WERI-Rb-1 (cell line): ENCODE measurements around the gene HACD1.
A peak's percentile ranks its signal among the peaks of the same experiment; 100 is the strongest.

ENCODE experiments used
- DNase-seq: peaks from one replicate; pipeline ENCODE4 v3.0.0-alpha.2; 2020
- H3K27ac ChIP-seq: fragments of 250-450 bp; sonication (Bioruptor Pico); 2 replicates; pipeline ENCODE4 v1.5.1; 2020; ENCODE audit warnings: mild to moderate bottlenecking, moderate library complexity
- H3K27me3 ChIP-seq: fragments of 250-450 bp; sonication (Bioruptor Pico); 2 replicates; pipeline ENCODE4 v1.5.1; 2021; ENCODE audit warnings: mild to moderate bottlenecking, low read depth, moderate library complexity; ENCODE audit not compliant: insufficient read depth, severe bottlenecking
- H3K36me3 ChIP-seq: fragments of 250-450 bp; sonication (Bioruptor Pico); 2 replicates; pipeline ENCODE4 v1.5.1; 2020; ENCODE audit warnings: mild to moderate bottlenecking, moderate library complexity
- H3K4me3 ChIP-seq: 2 replicates; pipeline ENCODE4 v1.5.1; 2011; ENCODE audit warnings: low read depth, mild to moderate bottlenecking, control low read depth, low read length
- H3K9me3 ChIP-seq: fragments of 250-450 bp; sonication (Bioruptor Pico); 2 replicates; pipeline ENCODE4 v1.5.1; 2021; ENCODE audit warnings: mild to moderate bottlenecking, moderate library complexity; ENCODE audit not compliant: severe bottlenecking
- TF ChIP-seq, protein P1 (sequence below): IDR thresholded peaks from 2 replicates; pipeline ENCODE4 v1.5.1; 2011; ENCODE audit warnings: low read depth, mild to moderate bottlenecking, control low read depth, inconsistent platforms, low read length

Gene HACD1, protein sequence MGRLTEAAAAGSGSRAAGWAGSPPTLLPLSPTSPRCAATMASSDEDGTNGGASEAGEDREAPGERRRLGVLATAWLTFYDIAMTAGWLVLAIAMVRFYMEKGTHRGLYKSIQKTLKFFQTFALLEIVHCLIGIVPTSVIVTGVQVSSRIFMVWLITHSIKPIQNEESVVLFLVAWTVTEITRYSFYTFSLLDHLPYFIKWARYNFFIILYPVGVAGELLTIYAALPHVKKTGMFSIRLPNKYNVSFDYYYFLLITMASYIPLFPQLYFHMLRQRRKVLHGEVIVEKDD

DNA sequence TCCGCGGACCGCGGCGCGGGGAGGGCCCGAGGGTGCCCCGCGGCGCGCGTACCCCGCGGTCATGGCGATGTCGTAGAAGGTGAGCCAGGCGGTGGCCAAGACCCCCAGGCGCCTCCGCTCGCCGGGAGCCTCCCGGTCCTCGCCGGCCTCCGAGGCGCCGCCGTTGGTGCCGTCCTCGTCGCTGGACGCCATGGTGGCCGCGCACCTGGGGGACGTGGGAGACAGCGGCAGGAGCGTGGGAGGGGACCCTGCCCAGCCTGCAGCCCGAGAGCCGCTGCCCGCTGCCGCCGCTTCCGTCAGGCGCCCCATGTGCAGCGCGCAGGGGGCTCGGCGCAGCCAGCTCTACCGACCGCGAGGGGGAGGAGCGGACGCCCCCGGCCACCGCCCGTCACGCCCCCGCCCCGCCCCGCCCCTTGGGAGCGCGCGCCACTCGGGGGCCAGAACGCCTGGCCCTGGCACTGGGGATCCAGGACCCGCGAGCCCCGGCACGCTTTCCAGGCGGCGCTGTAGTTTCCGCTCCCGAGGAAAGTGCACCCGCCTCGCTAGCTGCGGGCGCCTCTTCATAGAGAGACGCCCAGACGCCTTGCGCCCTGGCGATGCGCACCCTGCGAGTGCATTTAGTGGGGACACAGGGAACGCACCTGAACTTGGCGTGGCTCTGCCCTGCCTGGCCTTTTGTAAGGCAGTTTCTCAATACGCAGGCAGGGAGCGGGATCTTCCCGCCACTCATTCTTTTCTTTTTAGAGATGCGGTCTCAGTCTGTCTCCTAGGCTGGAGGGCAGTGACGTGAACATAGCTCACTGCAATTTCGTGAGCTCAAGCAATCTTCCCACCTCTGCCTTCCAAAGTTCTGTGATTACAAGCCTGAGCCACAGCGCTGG lies at the start of gene HACD1:
TSS of gene HACD1 (minus strand) at position 344 of the 881 bp plus-strand sequence. CDS start at position 309, 35 bp downstream.
- Histone ChIP-seq H3K9me3 (no peaks in the 10 kb centered on the region), H3K27ac (peak within 1 kb of the TSS; percentile 76), H3K4me3 (peak within 1 kb of the TSS; percentile 65), H3K36me3 (no peaks in the 10 kb centered on the region), H3K27me3 (no peaks in the 10 kb centered on the region)
- peak; percentile 74 for DNase-seq
- TF ChIP-seq, protein P1, sequence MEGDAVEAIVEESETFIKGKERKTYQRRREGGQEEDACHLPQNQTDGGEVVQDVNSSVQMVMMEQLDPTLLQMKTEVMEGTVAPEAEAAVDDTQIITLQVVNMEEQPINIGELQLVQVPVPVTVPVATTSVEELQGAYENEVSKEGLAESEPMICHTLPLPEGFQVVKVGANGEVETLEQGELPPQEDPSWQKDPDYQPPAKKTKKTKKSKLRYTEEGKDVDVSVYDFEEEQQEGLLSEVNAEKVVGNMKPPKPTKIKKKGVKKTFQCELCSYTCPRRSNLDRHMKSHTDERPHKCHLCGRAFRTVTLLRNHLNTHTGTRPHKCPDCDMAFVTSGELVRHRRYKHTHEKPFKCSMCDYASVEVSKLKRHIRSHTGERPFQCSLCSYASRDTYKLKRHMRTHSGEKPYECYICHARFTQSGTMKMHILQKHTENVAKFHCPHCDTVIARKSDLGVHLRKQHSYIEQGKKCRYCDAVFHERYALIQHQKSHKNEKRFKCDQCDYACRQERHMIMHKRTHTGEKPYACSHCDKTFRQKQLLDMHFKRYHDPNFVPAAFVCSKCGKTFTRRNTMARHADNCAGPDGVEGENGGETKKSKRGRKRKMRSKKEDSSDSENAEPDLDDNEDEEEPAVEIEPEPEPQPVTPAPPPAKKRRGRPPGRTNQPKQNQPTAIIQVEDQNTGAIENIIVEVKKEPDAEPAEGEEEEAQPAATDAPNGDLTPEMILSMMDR: peak; percentile 26; the same call in 1 of the 2 replicates

DNA sequence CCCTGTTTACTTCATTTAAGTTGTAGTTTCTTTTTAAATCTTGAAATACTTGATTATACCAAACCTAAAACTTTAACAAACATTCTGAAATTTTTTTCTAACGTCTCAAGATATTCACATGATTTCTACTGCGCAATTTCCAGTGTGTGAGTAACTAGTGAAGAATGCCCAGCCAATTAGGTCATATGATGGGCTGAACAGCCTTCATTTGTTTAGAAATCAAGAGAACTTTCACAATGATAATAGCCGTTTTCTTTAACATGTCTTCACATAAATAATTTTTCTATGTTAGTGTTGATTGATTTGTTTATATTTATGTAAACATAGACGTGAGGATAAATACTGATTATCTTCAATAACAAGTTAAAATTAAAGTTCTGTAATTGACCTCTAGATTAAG lies 48.6 kb upstream of the HACD1 start:
- TF ChIP-seq, protein P1: no peak
- H3K27me3 ChIP-seq: no peaks in the 10 kb centered on the region
- no peak for DNase-seq
- no peak overlapping the region for H3K27ac ChIP-seq
- H3K9me3 ChIP-seq: no peaks in the 10 kb centered on the region
- no peaks in the 10 kb centered on the region for H3K36me3 ChIP-seq
- H3K4me3 ChIP-seq: no peak overlapping the region

DNA sequence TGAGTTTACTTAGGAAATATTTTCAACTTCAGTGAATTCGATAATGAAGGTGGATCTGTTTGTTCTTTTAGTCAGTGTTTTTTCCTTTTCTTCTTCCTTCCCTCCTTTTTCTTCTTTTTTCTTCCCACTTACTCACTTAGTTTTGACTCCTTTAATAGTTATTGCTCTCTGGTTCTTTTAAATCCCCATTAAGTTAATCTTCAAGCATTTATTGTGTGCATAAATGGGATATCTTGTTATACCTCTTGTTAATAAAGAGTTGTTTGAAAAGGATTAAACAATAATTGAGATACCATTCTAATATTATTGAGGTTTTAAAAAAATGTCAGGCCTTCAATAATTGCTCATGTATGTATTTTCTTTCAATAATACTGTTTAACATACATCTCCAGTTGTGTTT lies 46.3 kb upstream of the HACD1 start:
- no peak for DNase-seq
- H3K9me3 ChIP-seq: no peaks in the 10 kb centered on the region
- no peaks in the 10 kb centered on the region for H3K36me3 ChIP-seq
- no peaks in the 10 kb centered on the region for H3K27me3 ChIP-seq
- no peak overlapping the region for H3K27ac ChIP-seq
- H3K4me3 ChIP-seq: no peak overlapping the region
- TF ChIP-seq, protein P1: no peak

DNA sequence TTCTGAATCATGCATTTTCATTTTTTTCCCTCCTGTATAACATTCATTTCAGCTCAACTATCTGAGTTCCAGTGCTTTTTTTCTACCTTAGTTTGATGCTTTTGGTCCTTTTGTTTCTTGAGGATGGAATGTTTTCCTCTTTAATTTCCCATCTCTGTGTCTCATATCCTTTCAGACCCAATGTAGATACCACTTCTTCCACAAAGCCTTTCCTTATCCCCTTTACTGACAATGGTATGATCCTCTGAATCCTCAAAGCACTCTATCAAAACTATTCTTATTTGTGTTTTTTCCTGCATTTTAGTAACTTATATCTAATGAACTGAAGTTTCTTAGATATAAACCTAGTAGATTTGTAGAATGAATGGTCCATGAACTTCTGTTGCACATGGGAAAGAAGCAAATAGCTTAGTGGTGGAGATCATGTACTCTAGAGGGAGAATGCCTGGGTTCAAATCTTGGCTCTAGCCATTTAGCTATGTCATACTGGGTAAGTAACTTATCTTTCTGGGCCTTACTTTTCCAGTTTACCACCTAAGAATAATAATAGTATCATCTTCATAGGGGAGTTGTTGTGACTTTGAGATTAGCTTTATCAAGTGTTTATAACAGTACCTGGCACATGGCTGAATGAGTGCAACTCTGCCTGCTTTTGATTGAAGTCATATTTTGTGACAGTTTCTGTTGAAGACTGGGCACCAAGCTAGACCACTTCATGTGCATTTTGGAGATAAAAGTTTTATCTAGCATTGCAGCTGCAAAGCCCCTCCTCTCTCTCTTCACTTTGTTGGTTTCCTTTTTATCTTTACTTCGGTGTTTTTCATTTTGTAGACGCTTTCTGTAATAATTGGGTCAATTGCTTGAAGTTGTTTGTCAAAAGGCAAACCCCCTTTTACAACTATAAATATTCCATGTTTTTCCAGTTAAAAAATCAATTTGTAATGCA lies 45.3 kb upstream of the HACD1 start:
- no peak overlapping the region for H3K27ac ChIP-seq
- TF ChIP-seq, protein P1: no peak
- no peak overlapping the region for H3K4me3 ChIP-seq
- no peak for DNase-seq
- no peaks in the 10 kb centered on the region for H3K27me3 ChIP-seq
- no peaks in the 10 kb centered on the region for H3K9me3 ChIP-seq
- H3K36me3 ChIP-seq: no peaks in the 10 kb centered on the region

DNA sequence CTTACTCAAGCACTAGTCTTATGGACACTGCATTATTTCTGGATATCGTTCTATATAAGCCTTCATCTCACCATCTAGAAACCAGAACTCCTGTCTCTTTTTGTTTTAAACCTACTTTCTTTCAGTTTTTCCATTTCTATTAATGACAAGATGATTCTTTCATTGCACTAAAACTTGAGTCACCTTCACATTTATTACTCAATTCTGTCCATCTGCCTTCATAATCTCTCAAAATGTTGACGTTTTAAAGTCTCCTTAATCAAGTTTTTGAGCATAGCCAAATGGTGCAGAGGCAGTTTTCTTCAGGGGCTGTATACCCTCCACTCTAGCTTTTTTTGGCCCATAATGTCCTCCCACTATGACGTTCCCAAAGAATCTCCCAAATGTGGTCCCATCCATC lies 44.3 kb upstream of the HACD1 start:
- TF ChIP-seq, protein P1: no peak
- no peak for DNase-seq
- Histone ChIP-seq H3K27me3 (no peaks in the 10 kb centered on the region), H3K27ac (no peak overlapping the region), H3K36me3 (no peaks in the 10 kb centered on the region), H3K4me3 (no peak overlapping the region), H3K9me3 (no peaks in the 10 kb centered on the region)
